Endothelial cell of umbilical vein (primary cell): Measurements from ENCODE around the gene XRCC1. TPM values are rescaled to one million over a fixed set of nuclear protein-coding genes. Genes with fewer than 3 reads are reported as not detected.

Experiments
- BruUV-seq: library from RNA; stranded (reverse); fragments of 400-500 nt; replicated peaks from 2 replicates; lab custom pipeline; 2021; lab: Mats Ljungman, UMichigan
- CTCF ChIA-PET: fragments of 300-600, 350-600 bp; sonication (Branson Sonifier 250); formaldehyde crosslinking; loops from one replicate; lab custom pipeline; 2021; ENCODE audit warnings: antibody characterized with exemption, inconsistent platforms; lab: Charles Lee
- POLR2A ChIA-PET: fragments of 300-600, 350-600 bp; sonication (Branson Sonifier 250); formaldehyde crosslinking; loops from one replicate; lab custom pipeline; 2021; ENCODE audit warnings: antibody characterized with exemption, inconsistent platforms; lab: Charles Lee
- DNase-seq: peaks from one replicate; pipeline ENCODE4 v3.0.0-alpha.2; 2011; ENCODE audit warnings: low read depth, low spot score
- FAIRE-seq: peaks from 2 replicates; lab custom pipeline; 2011; peaks lifted over from hg19 to GRCh38; lab: Jason Lieb, UNC
- H2AFZ ChIP-seq: 2 replicates; pipeline ENCODE4 v1.6.0; 2012; ENCODE audit warnings: low read depth, low read length, control low read depth, inconsistent platforms
- H3K27ac ChIP-seq: 2 replicates; pipeline ENCODE4 v1.5.1; 2011; ENCODE audit warnings: low read depth, mild to moderate bottlenecking, control low read depth, low read length, moderate library complexity; ENCODE audit not compliant: insufficient read depth
- H3K27me3 ChIP-seq, 2 experiments: 2 replicates each; pipeline versions ENCODE4 v1.6.0 to v1.6.1; 2011; ENCODE audit warnings: low read length in 2 of 2, mixed read lengths in 1 of 2; ENCODE audit not compliant: control insufficient read depth in 2 of 2, insufficient read depth in 2 of 2
- H3K36me3 ChIP-seq, 2 experiments: 2 replicates in 1 of 2; 3 replicates in 1 of 2; pipeline ENCODE4 v1.5.1; 2011; ENCODE audit warnings: low read length in 2 of 2, mild to moderate bottlenecking in 1 of 2, moderate library complexity in 1 of 2; ENCODE audit not compliant: control insufficient read depth in 2 of 2, insufficient read depth in 2 of 2; ENCODE audit errors: extremely low read depth in 1 of 2
- H3K4me1 ChIP-seq: 3 replicates; pipeline ENCODE4 v1.5.1; 2011; ENCODE audit warnings: mild to moderate bottlenecking, low read length; ENCODE audit not compliant: control insufficient read depth, insufficient read depth; ENCODE audit errors: extremely low read depth
- H3K4me2 ChIP-seq: 2 replicates; pipeline ENCODE4 v1.6.1; 2011; ENCODE audit warnings: low read length, control low read depth, mixed read lengths; ENCODE audit not compliant: insufficient read depth
- H3K4me3 ChIP-seq, 3 experiments: fragments of 200-600 bp in 1 of 3; sonication (generic), shearing (Covaris generic) in 1 of 3; replicated peaks in 1 of 3; 2 replicates each; pipeline ENCODE4 v1.5.1; 2011 to 2016; ENCODE audit warnings: control low read depth in 3 of 3, low read length in 3 of 3, mild to moderate bottlenecking in 2 of 3, inconsistent platforms in 1 of 3, low read depth in 1 of 3, moderate library complexity in 1 of 3; ENCODE audit not compliant: insufficient read depth in 1 of 3
- H3K79me2 ChIP-seq: 2 replicates; pipeline ENCODE4 v1.6.0; 2012; ENCODE audit warnings: low read length, inconsistent platforms; ENCODE audit not compliant: control insufficient read depth, insufficient read depth
- H3K9ac ChIP-seq: replicated peaks from 2 replicates; pipeline ENCODE3; 2011; ENCODE audit warnings: low read length, control low read depth; ENCODE audit not compliant: insufficient read depth; ENCODE audit errors: extremely low read depth
- H3K9me1 ChIP-seq: replicated peaks from 3 replicates; pipeline ENCODE4 v1.6.0; 2011; ENCODE audit warnings: mild to moderate bottlenecking, low read length; ENCODE audit not compliant: control insufficient read depth, insufficient read depth; ENCODE audit errors: extremely low read depth
- H3K9me3 ChIP-seq: replicated peaks from 2 replicates; pipeline ENCODE4 v1.5.1; 2012; ENCODE audit warnings: low read length, inconsistent platforms; ENCODE audit not compliant: control insufficient read depth, insufficient read depth
- H4K20me1 ChIP-seq: replicated peaks from 2 replicates; pipeline ENCODE3; 2011; ENCODE audit warnings: mild to moderate bottlenecking, low read length; ENCODE audit not compliant: control insufficient read depth, insufficient read depth; ENCODE audit errors: extremely low read depth
- CTCF ChIP-seq, 2 donors: IDR thresholded peaks; 1 replicate in 1 of 2; 2 replicates in 1 of 2; pipeline ENCODE4 v1.5.1; 2011; ENCODE audit warnings: low read length in 2 of 2, mild to moderate bottlenecking in 2 of 2, moderate library complexity in 2 of 2, control low read depth in 1 of 2, inconsistent platforms in 1 of 2, low read depth in 1 of 2; ENCODE audit not compliant: insufficient read depth in 1 of 2; ENCODE audit errors: extremely low read depth in 1 of 2
- EZH2 ChIP-seq: IDR thresholded peaks from 2 replicates; pipeline ENCODE4 v1.6.1; 2012; ENCODE audit warnings: borderline replicate concordance, low read depth, mild to moderate bottlenecking, moderate library complexity, low read length, inconsistent platforms; ENCODE audit not compliant: severe bottlenecking
- FOS ChIP-seq: IDR thresholded peaks from 2 replicates; pipeline ENCODE4 v1.6.1; 2011; ENCODE audit warnings: mild to moderate bottlenecking, low read length, moderate library complexity, borderline replicate concordance; ENCODE audit not compliant: insufficient read depth
- GATA2 ChIP-seq: IDR thresholded peaks from 2 replicates; pipeline ENCODE4 v1.7.0; 2011; ENCODE audit warnings: low read depth, mild to moderate bottlenecking, moderate library complexity, mixed read lengths, low read length; ENCODE audit not compliant: insufficient read length, insufficient read depth
- JUN ChIP-seq: IDR thresholded peaks from 2 replicates; pipeline ENCODE4 v1.6.1; 2011; ENCODE audit warnings: borderline replicate concordance, low read depth; ENCODE audit not compliant: insufficient read length, insufficient read depth
- MAX ChIP-seq: IDR thresholded peaks from 2 replicates; pipeline ENCODE4 v1.6.1; 2011; ENCODE audit not compliant: insufficient read depth, insufficient read length
- MYC ChIP-seq: IDR thresholded peaks from one replicate; pipeline ENCODE4 v1.6.1; 2011; ENCODE audit warnings: mild to moderate bottlenecking, low read depth, low read length
- POLR2A ChIP-seq: IDR thresholded peaks from 2 replicates; pipeline ENCODE4 v1.6.1; 2012; ENCODE audit warnings: low read depth, mild to moderate bottlenecking, control low read depth, low read length
- POLR2AphosphoS5 ChIP-seq: IDR thresholded peaks from 2 replicates; pipeline ENCODE4 v1.6.1; 2012; ENCODE audit warnings: low read depth, mild to moderate bottlenecking, control low read depth, low read length, moderate library complexity; ENCODE audit not compliant: insufficient read depth
- dilution Hi-C: fragments of 300-500 bp; cut with MboI; formaldehyde crosslinking; loops from one replicate; pipeline ENCODE4 v1.15.0; 2019; ENCODE audit warnings: low sequenced_read_pairs; ENCODE audit not compliant: extremely low pct_ligation_motif_present
- intact Hi-C: fragments of 100-400 bp; cut with micrococcal nuclease; formaldehyde crosslinking; loops from one replicate; pipeline ENCODE4 v1.10.0; 2022
- polyA plus RNA-seq, 4 experiments: library from polyadenylated mRNA; depleted of rRNA in 3 of 4; stranded (reverse) in 3 of 4; unstranded in 1 of 4; fragments of >200 nt; gene quantifications; 2 replicates each; pipeline versions ENCODE4 v1.2.1 to v1.2.3, GENCODE V29; 2011 to 2012; ENCODE audit warnings: missing spikeins in 1 of 4
- total RNA-seq: library from RNA; stranded (reverse); gene quantifications from 2 replicates; pipeline ENCODE4 v1.2.3, GENCODE V29; 2021

The XRCC1 gene
- total and polyA plus RNA-seq, 2 donors (not counting 3 experiments of a cell fraction or from before 2014, with no cell fraction given) = 29.5 to 39.3 TPM

- H3K4me1 ChIP-seq = no peaks in the 10 kb centered on the region
- H3K27ac ChIP-seq = no peak overlapping the region
- no peaks in the 10 kb centered on the region for H3K27me3 ChIP-seq
- H3K4me2 ChIP-seq = no peak overlapping the region
- DNase-seq (no peak), FAIRE-seq (no peak)
- intact Hi-C loops = no loop called here
- ChIA-PET POLR2A (no interaction called here), CTCF (interaction anchor here (0.6 to 1.9 kb wide), 4 partner anchors 10 to 264 kb away, joined by 3 to 12 read pairs (median 4); partner anchors contain the start of gene ZNF575)
- no TSS peak for BruUV-seq
- TF ChIP-seq MAX = no peak
- TF ChIP-seq EZH2 = no peak
- no peak for TF ChIP-seq CTCF (IDR thresholded peaks at IDR 0.05; ENCODE audit: extremely low read depth in 1 of 2, insufficient read depth in 1 of 2, low read depth in 1 of 2, low read length in 2 of 2)
- TF ChIP-seq GATA2 = no peak
- no peak for TF ChIP-seq JUN
- TF ChIP-seq POLR2AphosphoS5 = no peak
- TF ChIP-seq MYC = no peak
- TF ChIP-seq POLR2A = no peak
- TF ChIP-seq FOS = no peak
- no peaks in the 10 kb centered on the region for H3K9me1 ChIP-seq
- dilution Hi-C loops = no loop called here
- H3K36me3 ChIP-seq = peaks cover 4 to 30% of the 10 kb centered on the region in 2 experiments
- H3K9me3 ChIP-seq = no peaks in the 10 kb centered on the region
- H2AFZ ChIP-seq = no peak overlapping the region
- no peak overlapping the region for H3K4me3 ChIP-seq
- no peaks in the 10 kb centered on the region for H4K20me1 ChIP-seq
- H3K79me2 ChIP-seq = no peaks in the 10 kb centered on the region
- H3K9ac ChIP-seq = no peak overlapping the region
Measured at GRCh38 chr19:43545276-43545675, 30.1 kb downstream of the XRCC1 start.
